NCI-H1694 treated with DMSO at 0.1 percent for 48 hours (cell line): ENCODE results near the gene BAHD1.

Source experiments
- DNase-seq: peaks from one replicate; lab custom pipeline; 2025; lab: John Stamatoyannopoulos, UW

Gene BAHD1

GRCh38 chr15:40498891-40499290, 58.1 kb downstream of the BAHD1 start:
- DNase-seq: no peak

DNA sequence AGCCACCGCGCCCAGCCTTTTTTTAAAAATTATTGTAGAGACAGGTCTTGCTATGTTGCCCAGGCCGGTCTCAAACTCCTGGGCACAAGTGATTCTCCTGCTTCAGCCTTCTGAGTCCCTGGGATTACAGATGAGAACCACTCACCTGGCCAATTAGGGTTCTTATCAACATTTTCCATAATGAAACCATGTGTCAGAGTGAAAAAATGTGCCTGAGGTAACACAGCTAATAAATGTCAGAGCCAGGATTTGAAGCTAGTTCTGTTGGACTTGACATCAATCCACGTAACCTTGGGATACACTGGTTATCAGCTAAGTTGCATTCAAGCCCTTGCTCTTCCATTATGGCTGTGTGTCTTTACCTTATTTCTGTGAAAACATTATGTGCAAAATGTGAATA, 59.2 kb downstream of the BAHD1 start:
- DNase-seq: no peak

DNA sequence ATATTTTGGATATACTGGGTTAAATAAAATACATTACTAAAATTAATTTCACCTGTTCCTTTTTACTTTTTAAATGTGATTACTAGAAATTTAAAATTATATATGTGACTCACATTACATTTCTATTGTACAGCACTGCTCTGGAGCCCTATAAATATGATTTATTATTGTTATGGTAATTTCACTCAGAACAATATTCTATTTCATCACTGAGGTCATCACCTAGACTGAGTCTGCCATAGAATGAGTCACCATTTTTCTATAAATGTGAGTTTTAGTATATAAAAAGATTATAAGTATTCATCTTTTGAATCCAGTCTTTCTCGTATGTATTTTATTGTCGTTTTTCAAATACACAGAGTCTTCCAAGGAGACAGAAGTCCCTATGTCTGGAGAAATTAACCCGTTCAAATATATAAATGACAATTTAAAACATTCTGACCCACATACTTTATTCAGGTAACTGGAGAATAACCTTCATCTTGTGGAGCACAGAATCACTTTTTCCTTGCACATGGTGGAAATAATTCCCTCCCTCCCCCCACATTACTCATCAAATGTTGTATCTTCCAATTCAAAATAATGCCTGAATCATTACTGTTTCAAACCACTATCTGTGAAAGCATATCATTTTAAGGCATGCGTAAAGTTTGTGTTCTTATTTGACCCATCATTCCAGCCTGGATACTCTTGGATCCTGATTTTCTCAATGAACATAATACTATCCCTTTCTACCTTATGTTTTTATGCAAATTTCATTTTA, 60.0 kb downstream of the BAHD1 start:
- DNase-seq: no peak

DNA sequence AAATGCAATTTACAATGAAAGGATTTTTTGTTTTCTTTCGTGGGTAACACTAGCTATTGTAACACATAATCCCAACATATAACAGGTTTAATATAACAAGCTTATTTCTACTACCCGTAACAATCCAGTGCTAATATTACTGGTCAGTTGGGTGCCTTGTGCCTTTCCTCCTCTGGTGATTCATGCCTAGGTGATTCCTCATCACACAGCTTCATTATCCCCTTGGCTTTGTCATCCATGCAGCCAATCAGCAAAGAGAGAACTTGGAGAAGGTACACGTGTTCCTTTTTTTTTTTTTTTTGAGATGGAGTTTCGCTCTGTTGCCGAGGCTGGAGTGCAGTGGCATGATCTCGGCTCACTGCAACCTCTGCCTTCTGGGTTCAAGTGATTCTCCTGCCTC, 60.7 kb downstream of the BAHD1 start:
- DNase-seq: no peak

DNA sequence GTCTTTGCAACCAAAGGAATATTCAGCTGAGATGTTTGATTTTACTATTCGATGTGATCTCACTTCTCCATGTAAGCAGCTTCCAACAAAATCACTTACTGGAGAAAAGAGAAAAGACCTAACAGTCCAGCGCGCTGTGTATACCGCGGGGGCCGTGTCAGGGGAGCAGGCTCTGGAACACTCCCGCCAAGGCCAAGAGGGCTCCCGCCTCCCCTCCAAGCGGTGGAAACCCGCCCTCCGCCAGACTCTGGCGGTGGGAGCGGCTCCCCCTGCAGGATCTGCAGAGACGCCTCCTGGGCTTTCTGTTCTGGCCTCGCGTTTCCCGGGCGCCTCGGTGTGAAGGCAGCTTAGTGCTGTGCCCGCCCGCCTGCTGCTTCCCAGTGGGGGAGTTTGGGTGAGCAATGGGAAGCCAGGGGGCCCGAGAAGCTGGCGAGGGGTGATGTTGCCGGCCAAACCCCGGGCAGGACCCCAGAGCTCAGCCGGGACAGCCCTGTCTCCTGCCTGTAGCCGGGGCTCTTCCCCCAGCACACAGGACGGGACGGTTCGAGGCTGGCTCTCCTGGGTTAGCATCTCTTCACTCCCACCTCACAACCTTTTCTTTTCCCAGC, 66.3 kb downstream of the BAHD1 start:
- peak; percentile 57 for DNase-seq

- DNase-seq: no peak
Observed at GRCh38 chr15:40508216-40508615, 67.5 kb downstream of the BAHD1 start.

DNA sequence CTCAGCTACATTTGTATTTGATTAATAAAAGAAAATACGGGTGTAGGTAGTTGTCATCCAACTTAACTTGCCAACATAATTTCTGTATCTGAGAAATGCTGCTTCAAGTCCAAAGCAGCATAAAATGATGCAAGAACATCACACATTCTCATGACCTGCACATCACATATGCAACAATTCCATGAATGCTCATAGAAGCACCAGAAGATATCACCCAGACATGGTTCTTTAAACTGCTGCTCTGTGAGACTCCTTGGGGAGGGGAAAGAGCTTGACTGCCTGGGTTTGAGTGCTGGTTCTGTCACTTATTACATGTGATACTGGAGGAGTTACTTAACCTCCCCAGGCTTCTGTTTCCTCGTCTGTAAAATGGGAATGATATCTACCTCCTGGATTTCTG, 69.4 kb downstream of the BAHD1 start:
- no peak for DNase-seq

GRCh38 chr15:40511093-40511471, 70.3 kb downstream of the BAHD1 start:
- no peak for DNase-seq

DNA sequence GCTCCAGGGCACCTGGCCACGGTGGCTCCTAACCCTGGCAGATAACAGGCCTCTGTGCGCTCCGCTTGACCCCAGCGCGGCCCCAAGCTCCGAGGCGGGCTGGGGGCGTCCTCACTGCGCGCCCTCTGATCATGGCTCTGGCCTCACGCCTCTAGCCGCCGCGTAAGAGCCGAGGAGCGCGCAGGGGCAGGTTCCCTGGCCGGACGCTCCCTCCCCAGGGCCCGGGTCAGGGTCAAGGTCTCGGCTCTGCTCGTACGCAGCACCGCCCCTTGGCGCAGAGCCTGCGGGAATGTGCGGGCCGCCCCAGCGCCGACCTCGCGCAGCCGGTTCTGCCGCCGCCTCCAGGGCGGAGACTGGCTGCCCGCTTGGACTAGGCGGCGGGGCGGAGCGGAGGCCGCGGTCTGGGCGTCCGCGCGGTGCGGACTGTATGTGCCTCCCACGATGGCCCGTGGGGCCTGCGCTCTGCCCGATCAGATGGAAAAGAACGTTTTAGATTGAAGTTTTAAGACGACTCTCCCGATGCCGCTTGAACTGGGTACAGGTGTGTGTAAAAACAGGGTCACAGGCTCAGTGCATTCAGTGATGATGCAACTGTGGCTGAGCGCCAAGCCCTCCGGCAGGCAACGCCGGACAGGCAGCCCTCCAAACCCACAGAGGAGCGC, 70.8 kb downstream of the BAHD1 start:
- no peak for DNase-seq

GRCh38 chr15:40512440-40512839, 71.7 kb downstream of the BAHD1 start:
- no peak for DNase-seq

- no peak for DNase-seq
Observed at GRCh38 chr15:40513609-40514008, 72.9 kb downstream of the BAHD1 start.

DNA sequence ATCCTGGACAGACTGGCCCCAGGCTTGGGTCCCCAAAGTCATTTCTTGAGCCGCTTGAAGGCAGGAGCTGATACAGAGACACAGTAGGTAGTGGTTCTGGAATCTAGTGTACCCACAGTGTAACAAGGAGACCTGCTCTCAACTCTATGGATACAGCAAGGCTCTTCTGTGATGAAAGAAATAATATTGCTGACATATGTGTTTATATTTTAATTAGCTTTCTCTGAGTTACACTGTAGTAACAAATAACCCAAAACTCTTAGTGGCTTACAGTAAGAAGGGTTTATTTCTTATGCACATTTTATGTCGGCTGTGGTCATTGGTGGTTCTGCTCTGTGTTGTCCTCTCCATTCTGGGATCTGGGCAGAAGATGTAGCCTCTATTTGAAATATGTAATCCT, 75.6 kb downstream of the BAHD1 start:
- DNase-seq: no peak
